NOMO-1 (cell line): Measurements from ENCODE around the gene SPRY4.
"Not testable (repeated sequence)": the region's sequence is repeated elsewhere in the genome, so short reads cannot be mapped to it uniquely, and the experiment has no call there.

Experiments used
- DNase-seq, 2 experiments: peaks; one replicate each; lab custom pipeline; 2025; ENCODE audit not compliant: unreplicated experiment in 2 of 2; lab: John Stamatoyannopoulos, UW

Gene SPRY4

DNA sequence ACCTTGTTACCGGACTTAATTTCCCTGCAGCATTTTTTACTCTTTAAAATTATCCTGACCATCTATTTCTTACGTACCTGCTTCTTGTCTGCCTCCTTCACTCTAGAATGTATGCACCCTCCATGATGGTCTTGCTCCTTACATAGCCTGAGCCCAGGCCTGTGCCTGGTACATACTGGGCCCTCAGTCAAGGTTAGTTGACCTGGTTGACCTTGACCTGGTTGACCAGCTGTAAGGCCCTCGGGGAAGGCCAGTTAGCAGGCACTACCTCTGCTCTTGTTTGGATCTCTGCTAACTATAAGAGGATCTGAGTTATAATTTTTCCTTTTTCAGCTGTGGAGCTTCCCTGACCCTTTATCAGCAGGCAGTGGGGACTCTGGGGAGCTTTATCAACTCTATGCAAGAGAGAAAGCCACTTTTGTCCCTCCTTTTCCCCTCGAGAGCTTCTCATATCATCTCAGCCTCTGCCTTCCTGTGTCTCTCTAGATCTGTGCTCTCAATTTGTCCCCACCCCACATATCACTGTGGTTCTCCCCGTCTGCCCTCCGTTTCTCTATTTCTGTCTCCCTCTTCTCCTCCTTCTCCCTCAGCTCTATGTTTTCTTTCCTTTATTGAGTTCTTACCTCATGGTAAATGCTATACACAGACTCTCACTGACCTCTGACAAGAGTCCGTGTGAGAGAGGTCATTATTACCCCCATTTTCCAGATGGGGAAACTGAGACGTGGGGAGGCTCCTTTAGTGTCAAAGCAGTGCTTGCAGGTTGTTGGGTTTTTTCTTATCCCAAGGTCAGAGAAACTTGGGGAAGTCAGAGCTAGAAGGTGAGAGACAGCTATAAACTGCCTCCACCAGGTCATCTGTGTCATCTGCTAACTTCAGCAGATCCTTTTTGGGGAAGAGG lies 28.6 kb downstream of the SPRY4 start:
- DNase-seq = no peak

DNA sequence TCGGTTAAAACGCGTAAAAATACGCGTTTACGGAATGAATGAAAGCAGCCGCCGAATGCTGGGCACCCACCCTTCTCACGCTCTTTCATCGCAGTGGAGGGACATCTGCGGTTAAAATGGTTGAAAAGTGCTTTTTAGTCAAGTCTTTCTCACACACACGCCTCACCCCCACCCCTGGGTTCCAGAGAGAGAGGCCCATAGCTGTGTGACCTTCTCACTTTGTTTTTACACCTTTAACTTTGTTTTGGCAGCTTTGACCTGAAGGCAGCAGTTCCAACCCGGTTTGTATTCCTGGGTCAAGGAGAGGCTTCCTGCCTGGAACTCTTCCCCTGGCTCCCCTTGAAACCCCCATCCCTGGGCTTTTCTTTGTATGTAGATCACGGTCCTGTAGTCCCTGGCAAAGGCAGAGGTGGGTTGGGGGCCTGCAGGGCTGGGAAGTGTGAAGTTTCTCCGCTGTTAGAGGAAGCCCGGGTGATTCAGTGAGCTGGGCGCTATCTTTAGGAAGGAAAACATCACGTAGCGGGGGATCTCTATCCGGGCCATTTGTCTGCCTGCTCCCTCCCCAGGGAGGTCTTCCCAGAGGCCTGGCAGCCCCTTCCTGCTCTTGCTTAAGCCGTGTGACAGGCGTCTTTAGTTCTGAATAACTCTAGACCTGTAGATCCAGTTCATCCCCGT lies 29.6 kb downstream of the SPRY4 start:
- DNase-seq = no peak

GRCh38 chr5:142293486-142293885 lies 31.3 kb downstream of the SPRY4 start:
- no peak for DNase-seq

DNA sequence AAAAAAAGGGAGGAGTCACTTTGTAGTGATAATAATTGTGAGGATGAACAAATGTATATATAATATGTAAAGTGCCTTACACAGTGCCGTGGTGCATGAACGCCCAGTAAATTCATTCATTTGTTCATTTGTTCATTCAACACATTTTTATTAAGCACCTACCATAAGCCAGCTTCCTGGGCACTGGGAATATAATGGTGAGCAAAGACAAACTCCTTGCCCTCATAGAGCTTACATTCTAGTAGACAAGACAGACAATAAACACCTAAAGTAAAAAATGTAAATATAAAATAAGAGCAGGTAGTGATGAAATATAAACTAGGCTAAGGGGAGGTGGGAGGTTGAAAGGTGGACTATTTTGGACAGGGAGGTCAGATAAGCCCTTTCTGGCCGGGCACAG lies 32.0 kb downstream of the SPRY4 start:
- no peak for DNase-seq

DNA sequence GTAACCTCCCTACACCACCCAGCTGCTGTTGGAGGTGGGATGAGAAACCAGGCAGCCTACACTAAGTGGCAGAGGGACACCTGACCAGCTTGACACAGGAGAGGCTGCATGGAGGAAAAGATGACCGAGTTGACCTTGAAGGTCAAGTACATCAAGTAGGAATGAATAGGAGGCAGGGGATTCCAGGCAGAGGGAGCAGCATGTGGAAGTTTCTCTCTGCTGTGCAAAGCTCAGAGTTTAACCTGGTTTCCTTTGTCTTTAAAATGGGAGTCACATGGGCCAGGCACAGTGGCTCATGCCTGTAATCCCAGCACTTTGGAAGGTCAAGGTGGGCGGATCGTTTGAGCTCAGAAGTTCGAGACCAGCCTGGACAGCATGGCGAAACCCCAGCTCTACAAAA lies 32.6 kb downstream of the SPRY4 start:
- no peak for DNase-seq

- no peak for DNase-seq
These were observed 34.1 kb downstream of the SPRY4 start for GRCh38 chr5:142290577-142291299.

- no peak for DNase-seq
These were observed 34.9 kb downstream of the SPRY4 start for GRCh38 chr5:142289708-142290576.

DNA sequence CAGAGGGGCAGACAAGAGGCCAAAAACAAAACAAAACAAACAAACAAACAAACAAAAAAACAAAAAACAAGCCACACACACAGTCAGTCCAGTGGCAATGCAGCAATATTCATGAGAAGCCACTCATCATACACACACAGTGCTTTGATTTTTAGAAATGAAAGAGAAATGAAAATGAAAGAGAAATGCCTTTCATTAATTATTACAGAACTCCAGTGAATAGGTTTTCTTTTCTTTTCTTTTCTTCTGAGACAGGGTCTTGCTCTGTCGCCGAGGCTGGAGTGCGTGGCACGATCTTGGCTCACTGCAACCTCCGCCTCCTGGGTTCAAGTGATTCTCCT lies 36.9 kb downstream of the SPRY4 start:
- peak in 1 of 2 experiments; percentile 3 for DNase-seq

DNA sequence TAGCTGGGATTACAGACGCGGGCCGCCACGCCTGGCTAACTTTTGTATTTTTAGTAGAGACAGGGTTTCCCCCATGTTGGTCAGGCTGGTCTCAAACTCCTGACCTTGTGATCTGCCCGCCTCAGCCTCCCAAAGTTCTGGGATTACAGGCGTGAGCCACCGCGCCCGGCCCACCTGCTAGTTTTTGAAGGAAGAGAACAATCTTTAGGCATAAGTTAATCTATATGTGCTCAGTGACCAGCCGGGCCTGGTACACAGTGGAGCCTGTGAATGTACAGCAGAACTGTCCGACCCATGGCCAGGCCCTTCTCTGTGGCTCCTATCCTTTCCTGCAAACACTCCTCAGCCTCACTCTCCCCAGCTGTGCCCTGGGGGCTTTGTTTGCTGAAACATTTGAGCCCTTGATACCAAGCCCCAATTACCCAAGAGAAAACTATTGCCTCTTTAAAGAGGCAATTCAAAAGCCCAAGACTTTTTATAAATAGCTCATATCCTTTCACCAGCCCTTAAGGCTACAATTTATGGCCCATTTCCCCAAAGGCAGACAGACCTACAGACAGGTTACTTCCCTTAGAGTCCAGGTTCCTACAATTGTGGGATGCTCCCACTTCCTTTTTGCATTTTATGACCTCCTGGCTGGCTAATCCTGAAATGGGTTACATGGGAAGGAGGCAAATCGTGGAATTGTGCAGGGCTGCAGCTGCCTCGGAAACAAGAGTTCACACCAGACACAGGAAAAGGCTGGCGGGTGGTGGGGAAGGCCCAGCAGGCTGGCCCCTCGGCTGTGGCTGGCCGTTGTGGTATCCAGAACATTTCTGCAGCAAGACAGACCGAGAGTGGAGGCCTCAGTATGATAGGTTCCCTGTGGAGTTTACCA lies 37.5 kb downstream of the SPRY4 start:
- no peak for DNase-seq

DNA sequence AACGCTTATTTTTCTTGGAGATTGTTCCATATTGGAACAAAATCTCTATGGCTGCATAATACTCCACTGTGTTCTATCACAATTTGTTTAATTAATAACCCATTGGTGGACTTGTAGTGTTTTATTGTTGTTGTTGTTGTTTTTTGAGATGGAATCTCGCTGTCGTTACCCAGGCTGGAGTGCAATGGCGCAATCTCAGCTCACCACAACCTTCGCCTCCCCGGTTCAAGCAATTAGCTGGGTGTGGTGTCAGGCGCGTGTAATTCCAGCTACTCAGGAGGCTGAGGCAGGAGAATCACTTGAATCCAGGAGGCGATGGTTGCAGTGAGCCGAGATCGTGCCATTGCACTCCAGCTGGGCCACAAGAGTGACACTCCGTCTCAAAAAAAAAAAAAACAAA lies 38.7 kb downstream of the SPRY4 start:
- peak; percentile 13 to 25 for DNase-seq

DNA sequence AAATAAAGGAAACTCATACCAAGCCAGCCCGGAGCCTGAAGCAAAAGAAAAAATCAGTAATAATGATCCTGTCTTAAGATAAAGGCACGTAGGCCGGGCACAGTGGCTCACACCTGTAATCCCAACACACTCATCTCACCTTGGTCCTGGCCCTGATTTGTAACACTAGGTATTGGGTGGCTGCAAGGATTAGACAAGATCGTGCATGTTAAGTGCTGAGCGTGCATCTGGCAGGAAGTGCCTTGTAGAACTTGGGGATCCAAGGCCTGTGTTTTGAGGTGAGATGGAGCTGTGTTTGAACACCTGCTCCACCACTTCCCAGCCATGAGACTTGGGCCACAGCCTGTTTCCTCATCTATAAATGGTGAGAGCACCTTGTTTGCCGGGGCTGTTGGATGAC lies 41.5 kb downstream of the SPRY4 start:
- DNase-seq = no peak

GRCh38 chr5:142281966-142282365 lies 42.9 kb downstream of the SPRY4 start:
- DNase-seq = no peak

DNA sequence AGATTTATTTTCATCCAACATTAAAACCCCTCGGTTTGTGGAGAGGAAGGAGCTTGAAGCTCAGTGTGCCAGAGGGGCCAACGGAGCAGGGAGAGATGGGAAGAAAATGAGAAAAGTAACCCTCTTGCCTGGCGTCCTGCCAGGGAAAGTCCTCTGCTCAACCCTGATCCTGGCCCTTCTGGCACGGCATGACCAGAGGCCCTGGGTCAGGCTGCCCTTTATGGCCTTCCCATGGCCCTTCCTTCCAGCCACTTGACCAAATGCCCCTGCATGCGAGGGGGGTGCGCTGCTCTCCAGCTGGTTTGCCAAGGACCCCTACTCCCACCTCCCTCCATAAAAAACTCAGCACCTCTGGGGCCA lies 43.8 kb downstream of the SPRY4 start:
- DNase-seq = no peak

DNA sequence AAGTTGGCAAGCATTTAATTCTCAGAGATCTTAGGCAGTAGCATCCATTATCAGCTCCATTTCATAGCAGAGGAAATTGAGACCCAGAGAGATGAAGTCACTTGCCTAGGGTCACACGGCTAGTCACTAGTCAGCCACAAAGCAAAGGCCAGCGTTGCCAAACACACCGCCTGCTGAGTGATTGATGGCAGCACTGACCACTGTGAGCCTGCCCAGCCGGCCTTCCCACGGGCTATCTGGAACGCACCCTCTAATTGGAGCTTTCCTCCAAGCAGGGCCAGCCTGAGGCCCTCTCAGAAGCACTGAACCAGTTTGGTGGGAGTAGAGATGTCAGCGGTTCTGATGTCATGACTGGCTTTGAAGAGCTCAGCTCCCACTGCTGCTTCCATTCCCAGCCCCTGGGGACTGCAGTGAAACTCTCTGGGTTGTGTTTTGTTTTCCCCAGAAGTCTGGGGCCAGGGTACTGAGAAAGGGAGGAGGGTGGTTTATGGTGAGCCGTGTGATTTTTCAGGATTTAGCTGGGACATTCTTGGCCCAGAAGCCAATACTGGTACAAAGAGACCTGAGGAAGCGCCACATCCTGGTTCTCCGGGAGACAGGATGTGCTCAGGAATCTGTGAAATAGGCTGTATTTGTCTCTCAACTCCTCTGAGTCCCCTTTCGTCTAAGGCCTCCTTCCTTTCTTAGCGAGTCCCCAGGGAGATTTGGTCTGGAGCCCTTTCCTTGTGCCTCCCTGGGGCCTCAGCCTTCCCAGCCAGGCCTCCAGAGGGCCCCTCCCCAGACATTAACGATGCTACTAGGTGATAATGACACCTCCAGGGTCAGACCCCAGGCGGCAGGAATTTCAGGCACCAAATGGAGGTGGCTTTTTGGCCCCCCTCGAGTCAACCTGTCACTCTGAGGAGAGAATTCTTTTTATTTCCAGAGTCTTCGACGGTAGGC lies 44.5 kb downstream of the SPRY4 start:
- no peak for DNase-seq

GRCh38 chr5:142278627-142279026 lies 46.2 kb downstream of the SPRY4 start:
- DNase-seq = no peak

GRCh38 chr5:142277796-142278195 lies 47.0 kb downstream of the SPRY4 start:
- no peak for DNase-seq

- no peak for DNase-seq
These were observed 48.3 kb downstream of the SPRY4 start for GRCh38 chr5:142276517-142276916.

- no peak for DNase-seq
These were observed 49.3 kb downstream of the SPRY4 start for GRCh38 chr5:142275496-142275895.

DNA sequence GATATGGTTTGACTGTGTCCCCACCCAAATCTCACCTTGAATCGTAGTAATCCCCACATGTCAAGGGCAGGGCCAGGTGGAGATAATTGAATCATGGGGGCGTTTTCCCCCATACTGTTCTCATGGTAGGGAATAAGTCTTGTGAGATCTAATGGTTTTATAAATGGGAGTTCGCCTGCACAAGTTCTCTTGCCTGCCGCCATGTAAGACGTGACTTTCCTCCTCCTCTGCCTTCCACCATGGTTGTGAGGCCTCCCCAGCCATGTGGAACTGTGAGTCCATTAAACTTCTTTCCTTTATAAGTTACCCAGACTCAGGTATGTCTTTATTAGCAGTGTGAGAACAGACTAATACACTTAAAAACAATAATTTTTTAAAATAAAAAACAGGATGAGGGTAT lies 52.2 kb downstream of the SPRY4 start:
- DNase-seq = not testable (repeated sequence)
